ENCODE measurements around the gene POLR3E. TPM values are rescaled to one million over a fixed set of nuclear protein-coding genes. Genes with fewer than 3 reads are reported as not detected.

Gene POLR3E
- total and polyA plus RNA-seq, 2 experiments from 2014 or later, result 24.9 to 65.3 TPM

DNA sequence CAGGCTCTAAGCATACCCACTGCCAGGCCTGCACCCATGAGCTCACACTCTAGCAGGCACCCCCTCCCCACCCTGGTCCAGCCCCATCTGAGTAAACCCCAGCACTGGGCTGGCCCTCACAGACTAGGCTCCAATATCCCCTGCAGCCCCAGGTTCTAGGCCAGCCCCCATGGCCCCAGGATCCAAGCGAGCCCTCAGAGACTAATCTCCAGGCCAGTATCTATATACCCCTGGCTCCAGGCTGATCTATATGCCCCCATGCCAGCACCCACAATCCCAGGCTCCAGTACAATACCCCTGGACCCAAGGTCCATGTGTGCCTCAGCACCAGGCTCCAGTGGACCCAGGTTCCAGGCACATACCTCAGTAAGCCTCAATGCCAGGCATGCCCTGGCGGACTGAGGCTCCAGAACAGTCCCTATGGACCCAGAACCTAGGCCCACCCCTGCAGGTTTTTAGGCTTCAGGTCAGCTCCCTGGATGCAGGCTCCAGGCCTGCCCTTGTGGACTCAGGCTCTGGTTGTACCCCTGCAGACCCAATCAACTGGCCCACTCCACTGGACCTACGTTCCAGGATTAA, 38.5 kb downstream of the POLR3E start:
- Histone ChIP-seq H3K4me3 (no peak overlapping the region), H3K27ac (no peak overlapping the region), H3K27me3 (no peaks in the 10 kb centered on the region), H3K4me1 (ENCODE audit: low read depth) (no peaks in the 10 kb centered on the region), H3K9me3 (ENCODE audit: low read depth) (no peaks in the 10 kb centered on the region), H3K36me3 (peaks cover 13% of the 10 kb centered on the region)
- no peak for DNase-seq (ENCODE audit: low read depth in 1 of 2, low spot score in 1 of 2)
- TF ChIP-seq, protein P1, sequence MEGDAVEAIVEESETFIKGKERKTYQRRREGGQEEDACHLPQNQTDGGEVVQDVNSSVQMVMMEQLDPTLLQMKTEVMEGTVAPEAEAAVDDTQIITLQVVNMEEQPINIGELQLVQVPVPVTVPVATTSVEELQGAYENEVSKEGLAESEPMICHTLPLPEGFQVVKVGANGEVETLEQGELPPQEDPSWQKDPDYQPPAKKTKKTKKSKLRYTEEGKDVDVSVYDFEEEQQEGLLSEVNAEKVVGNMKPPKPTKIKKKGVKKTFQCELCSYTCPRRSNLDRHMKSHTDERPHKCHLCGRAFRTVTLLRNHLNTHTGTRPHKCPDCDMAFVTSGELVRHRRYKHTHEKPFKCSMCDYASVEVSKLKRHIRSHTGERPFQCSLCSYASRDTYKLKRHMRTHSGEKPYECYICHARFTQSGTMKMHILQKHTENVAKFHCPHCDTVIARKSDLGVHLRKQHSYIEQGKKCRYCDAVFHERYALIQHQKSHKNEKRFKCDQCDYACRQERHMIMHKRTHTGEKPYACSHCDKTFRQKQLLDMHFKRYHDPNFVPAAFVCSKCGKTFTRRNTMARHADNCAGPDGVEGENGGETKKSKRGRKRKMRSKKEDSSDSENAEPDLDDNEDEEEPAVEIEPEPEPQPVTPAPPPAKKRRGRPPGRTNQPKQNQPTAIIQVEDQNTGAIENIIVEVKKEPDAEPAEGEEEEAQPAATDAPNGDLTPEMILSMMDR (IDR thresholded peaks at IDR 0.05; ENCODE audit: low read depth, low read length), result no peak

GRCh38 chr16:22336581-22336980, 39.4 kb downstream of the POLR3E start:
- no peak overlapping the region for H3K27ac ChIP-seq
- no peak for DNase-seq (ENCODE audit: low read depth in 1 of 2, low spot score in 1 of 2)
- no peaks in the 10 kb centered on the region for H3K9me3 ChIP-seq (ENCODE audit: low read depth)
- TF ChIP-seq, protein P1 (IDR thresholded peaks at IDR 0.05; ENCODE audit: low read depth, low read length), result no peak
- peaks cover 13% of the 10 kb centered on the region for H3K36me3 ChIP-seq
- no peak overlapping the region for H3K4me3 ChIP-seq
- no peaks in the 10 kb centered on the region for H3K27me3 ChIP-seq
- H3K4me1 ChIP-seq (ENCODE audit: low read depth), result no peaks in the 10 kb centered on the region

DNA sequence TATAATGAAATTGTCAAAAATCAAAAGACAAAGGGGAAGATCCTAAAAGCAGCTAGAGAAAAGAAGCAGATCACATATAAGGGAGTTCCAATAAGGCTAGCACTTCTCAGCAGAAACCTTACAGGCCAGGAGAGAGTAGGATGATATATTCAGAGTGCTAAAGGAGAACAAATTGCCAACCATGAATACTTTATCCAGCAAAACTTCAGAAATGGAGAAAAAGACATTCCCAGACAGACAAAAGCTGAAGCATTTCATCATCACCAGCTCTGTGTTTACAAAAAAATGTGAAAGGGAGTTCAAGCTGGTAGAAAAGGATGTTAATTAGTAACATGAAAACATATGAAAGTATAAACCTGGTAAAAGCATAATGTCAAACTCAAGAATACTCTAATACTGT, 39.8 kb downstream of the POLR3E start:
- TF ChIP-seq, protein P1 (IDR thresholded peaks at IDR 0.05; ENCODE audit: low read depth, low read length), result no peak
- peaks cover 13% of the 10 kb centered on the region for H3K36me3 ChIP-seq
- no peaks in the 10 kb centered on the region for H3K27me3 ChIP-seq
- no peak overlapping the region for H3K27ac ChIP-seq
- H3K9me3 ChIP-seq (ENCODE audit: low read depth), result no peaks in the 10 kb centered on the region
- H3K4me1 ChIP-seq (ENCODE audit: low read depth), result no peaks in the 10 kb centered on the region
- H3K4me3 ChIP-seq, result no peak overlapping the region
- DNase-seq (ENCODE audit: low read depth in 1 of 2, low spot score in 1 of 2), result no peak

- Histone ChIP-seq H3K9me3 (ENCODE audit: low read depth) (no peaks in the 10 kb centered on the region), H3K36me3 (peaks cover 13% of the 10 kb centered on the region), H3K27me3 (no peaks in the 10 kb centered on the region), H3K27ac (no peak overlapping the region), H3K4me1 (ENCODE audit: low read depth) (no peaks in the 10 kb centered on the region), H3K4me3 (no peak overlapping the region)
- DNase-seq (ENCODE audit: low read depth in 1 of 2, low spot score in 1 of 2), result no peak
- TF ChIP-seq, protein P1 (IDR thresholded peaks at IDR 0.05; ENCODE audit: low read depth, low read length), result no peak
Observed at GRCh38 chr16:22337849-22338635, 40.8 kb downstream of the POLR3E start.

GRCh38 chr16:22340945-22341344, 43.7 kb downstream of the POLR3E start:
- Histone ChIP-seq H3K27me3 (no peaks in the 10 kb centered on the region), H3K4me1 (ENCODE audit: low read depth) (no peaks in the 10 kb centered on the region), H3K36me3 (no peaks in the 10 kb centered on the region), H3K4me3 (no peak overlapping the region), H3K9me3 (ENCODE audit: low read depth) (no peaks in the 10 kb centered on the region), H3K27ac (no peak overlapping the region)
- DNase-seq (ENCODE audit: low read depth in 1 of 2, low spot score in 1 of 2), result no peak
- TF ChIP-seq, protein P1 (IDR thresholded peaks at IDR 0.05; ENCODE audit: low read depth, low read length), result no peak

All from cardiac muscle cell (in vitro differentiated cells and primary cell).